NCI-H510A (cell line): Measurements from ENCODE around the gene STK38.
"Not testable (repeated sequence)": the region's sequence is repeated elsewhere in the genome, so short reads cannot be mapped to it uniquely, and the experiment has no call there.

Experiments
- DNase-seq: peaks from one replicate; lab custom pipeline; 2025; lab: John Stamatoyannopoulos, UW

The STK38 gene

DNA sequence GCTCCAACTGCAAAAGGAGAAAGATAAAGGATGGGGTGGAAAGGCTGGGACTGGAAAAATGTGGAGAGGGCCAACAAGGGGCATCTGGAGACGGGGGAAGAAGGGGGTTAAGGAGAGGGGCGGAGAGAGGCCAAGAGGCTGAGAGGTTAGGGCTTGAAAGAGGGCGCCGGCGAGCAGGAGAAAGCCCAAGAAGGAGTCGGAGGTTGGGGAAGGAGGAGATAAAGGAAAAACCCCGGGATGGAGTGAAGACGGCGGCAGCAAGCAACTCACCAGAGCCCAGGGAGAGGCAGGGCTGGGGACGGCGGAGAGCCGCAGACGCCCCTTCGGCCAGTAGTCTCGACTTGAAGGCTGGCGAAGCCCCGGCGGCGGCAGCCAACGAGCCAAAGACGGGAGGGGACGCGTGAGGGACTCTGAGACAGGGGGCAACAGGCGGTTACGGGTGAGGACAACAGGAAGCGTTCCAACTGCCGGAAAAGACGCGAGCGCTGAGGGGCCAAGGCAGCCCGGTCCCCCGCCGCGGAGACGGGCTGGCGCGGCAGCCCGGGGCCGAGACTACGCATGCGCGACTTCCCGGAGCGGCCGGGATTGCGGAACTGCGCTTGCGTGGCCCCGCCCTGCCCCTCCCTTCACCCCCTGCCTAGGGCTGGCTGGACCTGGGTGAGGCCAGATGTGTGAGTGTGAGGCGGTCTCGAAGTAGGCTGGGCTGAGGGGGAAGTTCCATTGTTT is at the start of gene STK38:
STK38 (minus strand) TSS at position 560 of the 726 bp plus-strand sequence. CDS start 7,277 bp downstream, outside the sequence.
- peak; percentile 73 for DNase-seq

DNA sequence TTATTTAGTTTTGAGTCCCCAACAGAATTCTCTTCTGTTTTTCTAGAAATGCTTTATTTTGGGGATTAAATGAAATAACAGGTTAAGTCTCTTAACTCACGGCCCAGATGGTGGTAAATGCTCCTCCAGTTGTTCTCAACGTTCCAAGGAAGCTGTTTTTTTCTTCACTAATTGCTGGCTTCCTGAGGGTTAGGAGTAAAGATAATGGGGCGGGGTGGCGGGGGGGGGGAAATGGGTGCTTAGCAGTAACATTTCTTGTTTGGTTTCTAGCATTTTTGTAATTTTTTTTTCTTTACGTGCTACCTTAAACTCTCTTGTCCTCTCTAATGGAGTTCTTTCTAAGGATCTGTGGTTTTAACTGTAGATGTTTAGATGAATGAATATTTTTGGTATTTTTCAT is 49.1 kb upstream of the STK38 start:
- no peak for DNase-seq

DNA sequence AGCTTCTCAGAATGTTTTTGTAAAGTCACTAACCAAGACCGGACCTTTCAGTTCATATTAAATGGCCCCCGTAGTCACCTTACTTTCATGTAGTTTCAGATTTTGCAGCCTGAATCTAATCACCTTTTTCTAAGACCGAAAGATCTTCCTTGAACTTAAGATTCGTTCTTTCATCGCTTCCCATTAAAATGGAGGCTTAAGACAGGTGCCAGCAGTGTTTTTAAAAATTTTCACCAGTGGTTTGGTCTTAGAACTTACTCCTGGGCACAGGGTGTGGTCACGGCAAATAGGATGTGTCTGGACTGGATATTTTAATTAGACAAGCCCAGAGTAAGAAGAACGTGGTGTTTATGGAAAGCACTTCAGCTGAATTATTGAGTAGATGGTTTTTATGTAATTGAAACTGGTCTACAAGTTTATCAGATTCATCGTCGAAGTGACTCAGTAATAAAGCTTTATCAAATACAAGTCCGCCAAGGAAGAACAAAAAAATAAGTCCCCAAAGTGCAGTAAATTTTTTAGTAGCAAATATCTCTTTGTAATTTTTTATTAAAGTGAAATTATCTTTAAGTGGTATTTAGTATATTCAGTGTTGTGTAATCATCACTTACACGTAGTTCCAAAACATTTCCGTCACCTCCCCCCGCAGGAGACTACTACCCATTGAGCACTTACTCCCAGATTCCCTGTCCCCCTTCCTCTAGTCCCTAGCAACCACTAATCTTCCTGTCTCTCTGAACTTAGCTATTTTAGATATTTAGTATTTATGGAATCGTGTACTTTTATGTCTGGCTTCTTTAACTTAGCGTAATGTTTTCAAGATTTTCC is 47.8 kb upstream of the STK38 start:
- DNase-seq: no peak

DNA sequence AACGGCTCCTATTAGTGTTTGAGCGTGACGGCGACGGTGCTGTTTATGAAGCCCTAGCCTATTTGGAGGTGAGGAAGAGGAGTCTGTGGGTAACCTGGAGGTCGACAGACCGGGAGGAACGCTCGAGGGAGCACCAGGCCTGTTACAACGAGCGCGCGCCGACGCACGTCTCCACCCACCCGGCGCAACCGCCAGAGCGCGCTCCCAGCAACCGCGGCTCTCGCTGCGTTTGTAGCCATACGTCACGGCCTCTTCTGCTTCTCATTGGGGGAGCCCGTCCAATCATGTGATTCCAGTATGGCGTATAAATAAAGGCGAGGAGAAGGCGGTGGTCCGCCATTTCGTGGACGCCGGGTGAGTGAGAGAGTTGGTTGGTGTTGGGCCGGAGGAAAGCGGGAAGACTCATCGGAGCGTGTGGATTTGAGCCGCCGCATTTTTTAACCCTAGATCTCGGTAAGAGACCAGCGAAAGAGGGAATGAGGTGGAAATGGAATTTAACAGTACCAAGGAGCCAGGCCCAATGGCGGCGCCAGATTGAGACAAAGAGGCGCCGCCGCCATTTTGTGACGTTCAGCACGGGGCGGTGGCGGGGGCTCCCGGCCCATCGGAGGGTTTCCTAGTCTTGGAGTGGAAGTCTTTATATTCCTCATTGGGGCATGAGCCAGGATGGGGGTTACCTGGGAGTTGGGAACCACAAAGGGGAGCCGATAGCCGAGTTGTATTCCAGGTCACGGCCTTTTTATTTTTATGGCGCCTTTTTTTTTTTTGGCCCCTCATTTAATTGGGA is 46.9 kb upstream of the STK38 start, which contains the start of gene SRSF3:
SRSF3 (plus strand) TSS at position 334 of the 787 bp plus-strand sequence. CDS start 2,401 bp downstream, outside the sequence.
- DNase-seq: peak; percentile 97

DNA sequence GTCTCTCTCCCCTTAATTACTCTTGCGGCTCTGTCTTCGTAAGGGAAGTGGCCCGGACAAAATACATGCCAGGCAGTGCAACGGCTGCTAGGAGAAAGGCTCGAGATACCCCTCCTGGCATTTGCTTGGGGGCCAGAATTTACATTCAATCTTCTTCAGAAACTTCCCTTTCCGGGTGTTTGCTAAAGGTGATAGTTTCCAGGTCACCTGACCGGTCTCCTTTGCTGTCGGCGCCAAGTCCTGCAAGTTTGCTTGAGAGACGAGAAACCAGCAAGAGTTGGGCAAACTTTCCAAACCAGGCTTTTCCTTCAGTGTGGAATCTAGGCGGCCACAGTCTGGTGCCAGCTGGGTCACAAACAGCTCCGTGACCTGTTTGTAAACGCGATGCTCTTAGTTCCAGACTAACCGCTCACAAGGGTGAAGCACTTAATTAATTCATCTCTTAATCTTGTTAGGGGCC is 46.3 kb upstream of the STK38 start:
- peak; percentile 44 for DNase-seq

DNA sequence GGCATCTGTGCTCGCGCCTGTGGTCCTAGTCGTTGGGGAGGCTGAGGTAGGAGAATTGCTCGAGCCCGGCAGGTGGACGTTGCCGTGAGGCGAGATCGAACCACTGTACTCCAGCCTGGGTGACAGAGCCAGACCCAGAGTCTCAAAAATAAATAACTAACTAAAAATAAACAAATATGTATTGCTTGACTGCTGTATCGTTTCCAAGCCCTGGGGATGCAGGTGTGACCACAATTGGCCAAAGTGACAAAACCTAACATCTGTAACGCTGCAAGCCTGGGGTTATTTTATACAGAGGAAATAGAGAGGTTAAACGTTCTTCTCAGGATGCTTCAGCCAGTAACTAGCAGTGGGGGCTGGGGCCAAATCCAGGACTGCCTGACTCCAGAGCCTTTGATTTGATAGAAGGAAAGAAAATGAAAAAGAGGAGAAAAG is 45.0 kb upstream of the STK38 start:
- DNase-seq: no peak

DNA sequence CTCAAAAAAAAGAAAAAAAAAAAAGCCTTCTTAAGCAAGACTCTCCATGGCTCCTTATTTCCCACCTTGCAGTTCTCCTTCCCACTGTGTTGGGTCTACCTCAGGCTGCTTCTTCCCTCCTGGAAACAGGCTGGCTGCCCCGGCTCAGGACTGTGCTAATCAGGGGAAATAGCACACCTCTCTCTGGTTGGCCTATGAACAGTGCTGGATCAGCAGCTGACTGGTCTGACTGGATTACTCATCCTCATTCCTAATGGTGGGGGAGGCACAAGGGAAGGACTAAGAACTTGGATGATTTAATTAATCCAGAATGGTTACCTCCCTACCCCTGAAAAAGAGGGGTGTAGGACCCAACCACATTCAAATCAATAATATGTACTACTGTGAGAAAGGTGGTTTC is 43.0 kb upstream of the STK38 start:
- no peak for DNase-seq

DNA sequence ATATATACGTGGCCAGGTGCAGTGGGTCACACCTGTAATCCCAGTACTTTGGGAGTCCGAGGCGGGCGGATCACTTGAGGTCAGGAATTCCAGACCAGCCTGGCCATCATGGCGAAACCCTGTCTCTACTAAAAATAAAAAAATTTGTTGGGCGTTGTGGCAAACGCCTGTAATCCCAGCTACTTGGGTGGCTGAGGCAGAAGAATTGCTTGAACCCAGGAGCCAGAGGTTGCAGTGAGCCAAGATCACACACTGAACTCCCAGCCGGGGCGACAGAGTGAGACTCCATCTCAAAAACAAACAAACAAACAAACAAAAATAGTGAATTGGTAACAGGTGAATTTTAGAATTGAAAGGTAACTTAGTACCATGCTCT is 41.7 kb upstream of the STK38 start:
- not testable (repeated sequence) for DNase-seq

DNA sequence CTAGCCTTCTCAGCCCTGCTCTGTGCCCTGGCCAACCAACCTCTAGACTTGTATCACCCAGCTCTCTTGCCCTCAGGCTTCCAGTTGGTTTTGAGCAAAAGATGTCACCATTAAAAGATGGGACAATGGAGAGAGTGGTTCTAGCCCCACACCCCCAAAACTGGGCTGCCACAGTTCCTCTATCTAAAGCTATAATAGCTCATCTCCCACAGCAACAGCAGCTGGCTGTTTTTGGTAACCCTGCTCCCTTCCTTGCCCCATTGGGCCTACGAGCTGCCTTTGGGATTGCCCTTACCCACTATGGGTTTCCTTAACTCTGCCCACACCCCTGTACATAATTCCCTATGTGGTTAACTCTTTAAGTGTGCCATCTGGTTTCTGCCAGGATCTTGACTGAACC is 39.3 kb upstream of the STK38 start:
- DNase-seq: no peak

DNA sequence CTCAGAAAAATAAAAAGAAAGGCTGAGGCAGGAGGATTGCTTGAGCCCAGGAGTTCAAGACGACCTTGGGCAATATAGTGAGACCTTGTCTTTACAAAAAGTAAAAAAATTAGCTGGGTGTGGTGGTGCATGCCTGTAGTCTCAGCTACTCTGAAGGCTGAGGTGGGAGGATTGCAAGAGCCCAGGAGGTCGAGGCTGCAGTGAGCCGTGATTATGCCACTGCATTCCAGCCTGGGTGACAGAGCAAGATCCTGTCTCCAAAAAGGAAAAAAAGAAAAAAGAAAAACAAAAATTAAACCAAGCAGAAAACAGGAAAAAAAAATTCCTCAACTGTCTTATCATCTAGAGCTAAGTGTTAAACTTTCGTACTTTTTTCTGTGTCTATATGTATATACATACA is 34.4 kb upstream of the STK38 start:
- no peak for DNase-seq

DNA sequence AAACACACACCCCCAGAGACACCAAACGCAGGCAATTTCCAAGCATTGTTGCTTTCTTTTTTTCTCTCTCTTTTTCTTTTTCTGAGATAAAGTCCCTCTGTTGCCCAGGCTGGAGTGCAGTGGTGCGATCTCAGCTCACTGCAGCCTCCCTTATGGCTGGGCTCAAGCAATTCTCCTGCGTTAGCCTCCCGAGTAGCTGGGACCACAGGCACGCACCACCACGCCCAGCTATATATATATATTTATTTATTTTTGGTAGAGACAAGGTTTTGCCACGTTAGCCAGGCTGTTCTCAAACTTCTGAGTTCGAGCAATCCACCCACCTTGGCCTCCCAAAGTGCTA is 32.9 kb upstream of the STK38 start:
- no peak for DNase-seq

DNA sequence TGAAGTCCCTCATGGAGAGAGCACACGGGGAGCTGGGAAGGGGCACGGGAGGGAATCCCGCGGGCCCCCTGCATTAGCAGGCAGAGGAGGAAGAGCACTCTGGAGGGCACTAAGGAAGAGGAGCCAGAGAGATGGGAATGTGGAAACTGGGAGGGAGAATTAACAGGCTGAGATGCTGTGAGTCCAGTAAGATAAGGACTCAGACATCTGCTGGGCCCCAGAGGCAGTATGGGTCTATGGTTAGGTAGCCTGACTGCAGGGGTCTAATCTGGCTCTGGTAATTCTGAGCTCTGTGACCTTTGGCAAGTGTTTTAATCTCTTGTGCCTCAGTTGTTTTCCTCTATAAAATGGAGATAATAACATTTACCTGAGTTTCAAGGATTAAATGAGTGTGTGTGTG is 31.2 kb upstream of the STK38 start:
- DNase-seq: no peak

DNA sequence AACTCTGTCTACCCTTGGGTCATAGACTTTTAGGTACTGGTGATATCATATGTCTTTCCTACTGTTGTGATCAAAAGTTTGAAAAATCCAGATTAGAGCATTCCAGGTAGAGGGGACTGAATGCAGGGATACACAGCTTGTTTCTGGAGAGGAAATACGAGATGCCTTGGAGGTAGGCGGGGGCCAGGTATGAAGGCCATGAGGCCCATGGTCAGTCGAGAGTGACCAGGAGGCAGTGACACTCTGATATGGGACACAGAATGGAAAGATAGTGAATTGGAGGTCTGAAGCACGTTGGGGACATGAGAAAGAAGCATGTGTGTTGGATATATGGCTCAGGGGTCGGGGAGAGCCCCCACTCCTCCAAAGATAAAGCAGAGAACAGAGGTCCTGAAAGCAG is 30.8 kb upstream of the STK38 start:
- no peak for DNase-seq

DNA sequence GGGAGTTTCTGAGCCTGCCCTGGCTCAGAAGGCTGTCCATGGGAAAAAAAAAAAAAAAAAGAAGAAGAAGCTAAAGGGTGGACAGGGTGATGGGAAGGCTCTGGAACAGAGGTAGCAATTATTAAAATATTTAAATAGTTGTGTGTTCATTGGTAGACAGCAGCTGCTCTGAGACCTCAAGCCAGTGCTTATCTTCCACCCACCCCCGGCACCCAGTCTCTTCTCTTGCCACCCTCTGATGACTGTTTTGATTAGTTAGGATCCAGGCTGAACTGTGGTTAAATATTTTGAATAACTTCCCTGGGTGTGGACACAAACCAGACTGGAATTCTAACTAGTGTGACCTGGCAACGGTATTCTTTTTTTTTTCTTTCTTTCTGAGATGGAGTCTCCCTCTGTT is 30.0 kb upstream of the STK38 start:
- no peak for DNase-seq

DNA sequence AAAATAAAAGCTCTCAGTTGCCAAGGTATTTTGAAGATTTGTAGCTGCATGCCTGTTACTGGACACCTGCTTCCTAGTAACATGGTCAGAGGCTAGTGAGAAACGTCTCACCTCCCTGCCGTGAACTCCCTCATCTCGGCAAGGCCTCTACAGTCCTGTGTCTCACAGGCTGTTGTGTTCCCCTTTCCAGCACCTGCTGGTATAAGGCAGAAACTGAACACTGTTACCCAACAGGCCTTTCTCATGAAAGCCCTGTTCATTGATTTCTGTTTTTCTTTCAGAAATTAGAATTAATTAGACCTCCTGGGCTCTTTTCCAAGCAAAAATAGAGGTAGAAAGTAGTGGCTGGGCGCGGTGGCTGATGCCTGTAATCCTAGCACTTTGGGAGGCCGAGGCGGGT is 29.3 kb upstream of the STK38 start:
- no peak for DNase-seq

DNA sequence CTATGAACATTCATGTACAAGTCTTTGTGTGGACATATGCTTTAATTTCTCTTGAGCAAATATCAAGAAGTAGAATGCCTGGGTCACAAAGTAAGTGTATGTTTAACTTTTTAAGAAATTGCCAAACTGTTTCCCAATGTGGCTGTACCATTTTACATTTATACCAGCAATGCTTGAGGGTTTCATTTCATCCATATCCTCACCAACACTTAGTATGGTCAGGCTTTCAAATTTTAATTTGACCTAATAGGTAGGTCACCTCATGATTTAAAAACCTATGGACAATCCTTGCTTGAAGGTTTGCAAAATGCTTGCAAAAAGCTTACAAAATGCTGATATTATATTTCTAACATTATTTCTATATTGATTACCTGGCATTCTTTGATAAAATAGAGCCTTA is 27.4 kb upstream of the STK38 start:
- no peak for DNase-seq

DNA sequence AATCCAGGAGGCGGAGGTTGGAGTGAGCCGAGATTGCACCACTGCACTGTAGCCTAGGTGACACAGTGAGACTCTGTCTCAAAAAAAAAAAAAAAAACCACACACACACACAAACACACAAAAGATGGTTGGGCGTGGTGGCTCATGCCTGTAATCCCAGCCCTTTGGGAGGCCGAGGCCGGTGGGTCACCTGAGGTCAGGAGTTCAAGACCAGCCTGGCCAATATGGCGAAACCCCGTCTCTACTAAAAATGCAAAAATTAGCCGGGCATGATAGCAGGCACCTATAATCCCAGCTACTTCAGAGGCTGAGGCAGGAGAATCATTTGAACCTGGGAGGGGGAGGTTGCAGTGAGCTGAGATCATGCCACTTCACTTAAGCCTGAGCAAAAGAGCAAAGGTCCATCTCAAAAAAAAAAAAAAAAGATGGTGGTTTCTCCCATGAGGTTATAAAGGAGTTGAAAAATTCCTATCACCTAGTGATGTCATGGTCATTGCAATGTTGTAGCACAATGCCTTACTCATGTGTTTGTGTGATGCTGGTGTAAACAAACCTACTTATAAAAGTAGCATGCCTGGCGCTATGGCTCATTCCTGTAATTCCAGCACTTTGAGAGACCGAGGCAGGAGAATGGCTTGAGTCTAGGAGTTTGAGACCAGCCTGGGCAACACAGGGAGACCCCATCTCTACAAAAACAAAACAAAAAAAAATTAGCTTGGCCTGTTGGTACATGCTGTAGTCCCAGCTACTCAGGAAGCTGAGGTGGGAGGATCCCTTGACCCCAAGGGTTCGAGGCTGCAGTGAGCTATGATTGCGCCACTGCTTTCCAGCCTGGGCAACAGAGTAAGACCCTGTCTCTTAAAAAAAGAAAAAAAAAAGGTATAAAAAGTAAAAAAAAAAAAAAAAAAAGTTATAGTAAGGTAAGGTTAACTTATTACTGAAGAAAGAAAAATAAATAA is 25.4 kb upstream of the STK38 start:
- DNase-seq: not testable (repeated sequence)

DNA sequence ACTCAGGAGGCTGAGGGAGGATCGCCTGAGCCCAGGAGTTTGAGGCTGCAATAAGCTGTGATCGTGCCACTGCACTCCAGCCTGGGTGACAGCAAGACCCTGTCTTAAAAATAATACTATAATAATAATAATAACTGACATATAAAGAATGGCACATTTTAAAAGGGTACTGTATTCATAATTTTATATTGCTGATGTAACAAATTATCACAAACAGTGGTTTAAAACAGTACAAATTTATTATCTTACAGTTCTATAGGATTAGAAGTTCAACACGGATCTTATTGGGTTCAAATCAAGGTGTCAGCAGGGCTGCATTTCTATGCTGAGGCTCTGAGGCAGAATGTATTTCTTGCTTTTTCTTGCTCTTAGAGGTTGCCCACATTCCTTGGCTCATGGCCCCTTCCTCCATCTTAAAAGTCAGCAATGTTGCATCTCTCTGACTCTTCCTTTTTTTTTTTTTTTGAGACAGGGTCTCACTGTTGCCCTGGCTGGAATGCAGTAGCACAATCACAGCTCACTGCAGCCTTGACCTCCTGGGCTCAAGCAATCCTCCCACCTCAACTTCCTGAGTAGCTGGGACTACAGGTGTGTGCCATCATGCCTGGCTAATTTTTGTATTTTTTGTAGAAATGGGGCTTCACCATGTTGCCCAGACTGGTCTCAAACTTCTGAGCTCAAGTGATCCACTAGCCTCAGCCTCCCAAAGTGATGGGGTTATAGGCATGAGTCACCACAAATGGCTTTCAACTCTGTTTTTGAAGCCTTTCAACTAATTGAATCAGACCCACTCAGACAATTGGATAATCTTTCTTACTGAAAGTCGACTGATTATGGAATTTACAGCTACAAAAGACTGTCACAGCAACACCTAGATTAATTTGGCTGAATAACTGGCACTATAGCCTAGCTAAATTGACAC is 24.1 kb upstream of the STK38 start:
- DNase-seq: no peak

DNA sequence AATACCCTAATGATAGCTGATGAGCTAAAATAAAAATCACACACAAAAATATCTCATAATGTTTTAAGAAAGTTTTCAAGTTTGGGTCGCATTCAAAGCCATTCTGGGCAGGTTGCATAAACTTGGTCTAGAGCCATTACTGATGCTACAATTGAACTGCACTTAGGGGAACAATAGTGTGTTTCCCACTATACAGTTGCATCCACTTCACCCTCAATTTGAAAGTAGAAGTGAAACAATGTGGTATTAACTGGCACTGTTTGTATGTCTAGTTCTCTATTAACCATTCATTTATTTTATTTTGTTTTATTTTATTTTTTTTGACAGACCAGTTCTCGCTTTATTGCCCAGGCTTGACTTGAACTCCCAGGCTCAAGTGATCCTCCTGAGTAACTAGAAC is 23.0 kb upstream of the STK38 start:
- DNase-seq: no peak

DNA sequence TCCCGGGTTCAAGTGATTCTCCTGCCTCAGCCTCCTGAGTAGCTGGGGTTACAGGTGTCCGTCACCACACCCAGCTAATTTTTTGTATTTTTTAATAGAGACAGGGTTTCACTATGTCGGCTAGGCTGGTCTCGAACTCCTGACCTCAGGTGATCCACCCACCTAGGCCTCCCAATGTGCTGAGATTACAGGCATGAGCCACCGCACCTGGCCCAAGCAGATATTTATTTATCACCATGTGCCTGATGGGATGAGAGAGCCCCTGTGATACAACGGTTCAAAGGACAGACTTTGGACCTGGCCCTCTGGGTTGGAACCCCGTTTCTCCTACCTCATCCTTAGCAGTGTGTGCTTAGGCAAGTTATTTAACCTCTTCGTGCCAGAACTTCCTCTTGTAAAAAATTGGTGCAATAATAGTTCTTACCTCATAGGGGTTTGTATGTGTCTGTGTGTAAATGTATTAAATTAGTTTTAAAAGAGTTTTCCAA is 19.2 kb upstream of the STK38 start:
- no peak for DNase-seq
